Measurements from ENCODE around the gene ADRM1.

ADRM1 gene

GRCh38 chr20:62296724-62297448 lies 5.9 kb upstream of the ADRM1 start:
- Histone ChIP-seq H3K27me3 (ENCODE audit: control insufficient read depth in 2 of 2, insufficient read depth in 2 of 2, low read length in 2 of 2) (no peaks in the 10 kb centered on the region), H3K9me3 (ENCODE audit: control insufficient read depth in 2 of 2, low read length in 2 of 2) (no peaks in the 10 kb centered on the region), H3K36me3 (ENCODE audit: control insufficient read depth in 2 of 2, insufficient read depth in 2 of 2, low read length in 2 of 2) (peaks cover 22 to 43% of the 10 kb centered on the region in 2 donors), H3K9ac (ENCODE audit: low read depth in 1 of 2, low read length in 2 of 2) (no peak overlapping the region), H3K4me3 (ENCODE audit: low read length in 2 of 2) (no peak overlapping the region), H3K4me1 (ENCODE audit: control insufficient read depth in 2 of 2, insufficient read depth in 2 of 2, low read length in 2 of 2) (no peaks in the 10 kb centered on the region), H3K27ac (ENCODE audit: low read depth in 2 of 2, low read length in 2 of 2) (no peak overlapping the region)

DNA sequence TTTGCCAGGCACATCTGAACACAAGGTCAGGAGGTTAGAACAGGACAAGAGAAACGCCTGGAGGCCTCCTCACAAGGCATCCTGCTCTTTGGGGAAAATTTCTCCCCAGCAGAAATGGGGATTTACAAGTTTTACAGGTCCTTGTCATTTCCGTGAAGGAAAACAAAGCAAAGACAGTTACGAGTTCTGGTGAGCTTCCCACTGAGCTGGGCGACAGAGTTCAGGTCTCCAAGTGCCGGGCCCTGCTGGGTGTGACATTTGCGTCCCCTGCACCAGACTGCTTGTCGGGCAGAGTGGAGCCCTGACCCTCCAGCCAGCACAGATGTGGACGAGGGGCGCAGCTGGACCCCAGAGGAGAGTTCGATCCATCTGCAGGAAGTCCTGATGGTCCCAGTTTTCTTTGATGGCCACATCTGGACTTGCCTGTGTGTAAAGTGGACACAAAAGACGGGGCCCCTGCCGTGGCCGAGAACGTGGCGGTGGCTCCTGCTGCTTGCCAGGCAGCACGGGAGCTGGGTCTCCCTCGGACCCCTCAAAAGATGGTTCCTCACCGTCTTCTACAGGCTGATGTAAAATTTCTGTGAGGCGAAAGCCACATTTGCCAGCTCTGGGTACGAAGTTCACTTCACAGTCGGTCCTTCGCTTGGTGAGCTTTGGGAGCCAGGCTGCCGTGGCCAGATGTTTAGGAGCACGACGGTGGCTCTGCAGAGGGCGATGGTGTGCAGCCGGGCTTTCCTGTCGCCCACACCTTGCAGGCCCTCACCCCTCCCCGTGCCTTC lies 5.2 kb upstream of the ADRM1 start:
- no peak overlapping the region for H3K4me3 ChIP-seq (ENCODE audit: low read length in 2 of 2)
- H3K9ac ChIP-seq (ENCODE audit: low read depth in 1 of 2, low read length in 2 of 2), result no peak overlapping the region
- H3K27ac ChIP-seq (ENCODE audit: low read depth in 2 of 2, low read length in 2 of 2), result no peak overlapping the region
- H3K36me3 ChIP-seq (ENCODE audit: control insufficient read depth in 2 of 2, insufficient read depth in 2 of 2, low read length in 2 of 2), result peaks cover 22 to 38% of the 10 kb centered on the region in 2 donors
- H3K27me3 ChIP-seq (ENCODE audit: control insufficient read depth in 2 of 2, insufficient read depth in 2 of 2, low read length in 2 of 2), result no peaks in the 10 kb centered on the region
- H3K9me3 ChIP-seq (ENCODE audit: control insufficient read depth in 2 of 2, low read length in 2 of 2), result no peaks in the 10 kb centered on the region
- no peaks in the 10 kb centered on the region for H3K4me1 ChIP-seq (ENCODE audit: control insufficient read depth in 2 of 2, insufficient read depth in 2 of 2, low read length in 2 of 2)

DNA sequence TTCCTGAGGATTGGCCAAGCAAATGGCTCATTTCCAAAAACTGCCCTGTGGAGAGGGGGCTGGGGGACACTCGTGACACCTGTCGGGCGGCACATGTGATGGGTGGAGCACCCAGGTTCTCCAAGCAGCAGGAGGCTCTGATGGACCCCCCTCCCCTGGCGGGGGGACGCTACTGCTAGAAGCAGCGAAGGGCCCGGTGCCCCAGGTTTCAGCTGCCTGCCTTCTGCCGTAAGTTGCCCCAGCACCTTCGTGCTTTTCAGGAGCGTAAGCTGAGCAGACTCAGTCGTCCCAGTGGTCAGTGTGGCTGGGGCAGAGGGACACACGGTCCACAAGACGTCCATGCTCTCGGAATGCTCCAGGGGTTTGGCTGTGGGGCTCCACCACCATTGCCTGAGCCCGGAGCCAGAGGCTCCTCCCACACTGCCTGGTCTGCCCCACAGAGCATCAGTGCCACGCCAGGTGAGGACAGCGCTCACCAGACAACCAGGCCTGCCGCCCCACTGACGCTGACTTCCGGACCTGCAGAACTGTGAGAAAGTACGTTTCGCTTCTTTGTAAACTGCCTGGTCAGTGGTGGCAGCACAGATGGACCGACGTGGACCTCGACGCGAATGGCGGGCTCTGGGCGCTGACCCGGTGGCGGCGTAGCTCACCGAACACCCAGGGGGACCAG lies 4.1 kb upstream of the ADRM1 start:
- no peak overlapping the region for H3K27ac ChIP-seq (ENCODE audit: low read depth in 2 of 2, low read length in 2 of 2)
- H3K27me3 ChIP-seq (ENCODE audit: control insufficient read depth in 2 of 2, insufficient read depth in 2 of 2, low read length in 2 of 2), result no peaks in the 10 kb centered on the region
- peaks cover 22 to 32% of the 10 kb centered on the region in 2 donors for H3K36me3 ChIP-seq (ENCODE audit: control insufficient read depth in 2 of 2, insufficient read depth in 2 of 2, low read length in 2 of 2)
- peaks cover 1 to 3% of the 10 kb centered on the region in 2 donors for H3K4me1 ChIP-seq (ENCODE audit: control insufficient read depth in 2 of 2, insufficient read depth in 2 of 2, low read length in 2 of 2)
- no peaks in the 10 kb centered on the region for H3K9me3 ChIP-seq (ENCODE audit: control insufficient read depth in 2 of 2, low read length in 2 of 2)
- H3K4me3 ChIP-seq (ENCODE audit: low read length in 2 of 2), result no peak overlapping the region
- H3K9ac ChIP-seq (ENCODE audit: low read depth in 1 of 2, low read length in 2 of 2), result no peak overlapping the region

GRCh38 chr20:62299666-62300236 lies 3.0 kb upstream of the ADRM1 start:
- Histone ChIP-seq H3K9me3 (ENCODE audit: control insufficient read depth in 2 of 2, low read length in 2 of 2) (no peaks in the 10 kb centered on the region), H3K27me3 (ENCODE audit: control insufficient read depth in 2 of 2, insufficient read depth in 2 of 2, low read length in 2 of 2) (no peaks in the 10 kb centered on the region), H3K9ac (ENCODE audit: low read depth in 1 of 2, low read length in 2 of 2) (no peak overlapping the region), H3K36me3 (ENCODE audit: control insufficient read depth in 2 of 2, insufficient read depth in 2 of 2, low read length in 2 of 2) (peaks cover 17 to 28% of the 10 kb centered on the region in 2 donors), H3K4me3 (ENCODE audit: low read length in 2 of 2) (no peak overlapping the region), H3K4me1 (ENCODE audit: control insufficient read depth in 2 of 2, insufficient read depth in 2 of 2, low read length in 2 of 2) (peaks cover 12 to 14% of the 10 kb centered on the region in 2 donors), H3K27ac (ENCODE audit: low read depth in 2 of 2, low read length in 2 of 2) (no peak overlapping the region)

- H3K4me1 ChIP-seq (ENCODE audit: control insufficient read depth in 2 of 2, insufficient read depth in 2 of 2, low read length in 2 of 2), result peaks cover 17 to 19% of the 10 kb centered on the region in 2 donors
- H3K27me3 ChIP-seq (ENCODE audit: control insufficient read depth in 2 of 2, insufficient read depth in 2 of 2, low read length in 2 of 2), result no peaks in the 10 kb centered on the region
- peaks cover 16 to 30% of the 10 kb centered on the region in 2 donors for H3K36me3 ChIP-seq (ENCODE audit: control insufficient read depth in 2 of 2, insufficient read depth in 2 of 2, low read length in 2 of 2)
- no peaks in the 10 kb centered on the region for H3K9me3 ChIP-seq (ENCODE audit: control insufficient read depth in 2 of 2, low read length in 2 of 2)
- no peak overlapping the region for H3K4me3 ChIP-seq (ENCODE audit: low read length in 2 of 2)
- no peak overlapping the region for H3K9ac ChIP-seq (ENCODE audit: low read depth in 1 of 2, low read length in 2 of 2)
- no peak overlapping the region for H3K27ac ChIP-seq (ENCODE audit: low read depth in 2 of 2, low read length in 2 of 2)
Observed at GRCh38 chr20:62300319-62300718, 2.5 kb upstream of the ADRM1 start.

DNA sequence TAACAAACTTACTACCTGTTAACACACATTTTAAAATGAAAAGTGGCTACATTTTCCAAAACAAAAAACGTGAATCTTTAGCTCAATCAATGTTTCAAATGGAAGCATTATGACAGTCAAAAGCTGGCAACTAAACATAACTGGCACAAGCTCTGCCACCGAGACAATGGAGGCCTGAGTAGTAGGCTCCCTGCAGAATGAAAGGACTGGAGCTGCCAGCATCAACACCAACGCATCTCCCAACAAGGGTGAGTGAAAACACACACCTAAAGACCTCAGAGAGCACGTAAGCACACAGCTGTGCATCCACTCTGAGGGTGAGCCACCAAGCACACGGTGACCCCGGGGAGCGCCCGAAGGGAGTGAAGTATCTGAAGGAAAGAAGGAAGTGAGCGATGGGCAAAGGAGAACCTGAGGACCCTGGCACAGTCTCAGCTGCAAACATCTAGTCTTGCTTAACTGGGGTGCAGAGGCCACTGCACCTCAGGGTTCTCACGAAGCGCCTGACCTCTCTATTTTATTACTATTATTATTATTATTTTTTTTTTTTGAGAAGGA lies 1.6 kb upstream of the ADRM1 start:
- H3K27ac ChIP-seq (ENCODE audit: low read depth in 2 of 2, low read length in 2 of 2), result no peak overlapping the region
- H3K27me3 ChIP-seq (ENCODE audit: control insufficient read depth in 2 of 2, insufficient read depth in 2 of 2, low read length in 2 of 2), result no peaks in the 10 kb centered on the region
- H3K4me3 ChIP-seq (ENCODE audit: low read length in 2 of 2), result no peak overlapping the region
- H3K36me3 ChIP-seq (ENCODE audit: control insufficient read depth in 2 of 2, insufficient read depth in 2 of 2, low read length in 2 of 2), result peaks cover 15 to 29% of the 10 kb centered on the region in 2 donors
- no peak overlapping the region for H3K9ac ChIP-seq (ENCODE audit: low read depth in 1 of 2, low read length in 2 of 2)
- H3K9me3 ChIP-seq (ENCODE audit: control insufficient read depth in 2 of 2, low read length in 2 of 2), result no peaks in the 10 kb centered on the region
- peaks cover 17 to 22% of the 10 kb centered on the region in 2 donors for H3K4me1 ChIP-seq (ENCODE audit: control insufficient read depth in 2 of 2, insufficient read depth in 2 of 2, low read length in 2 of 2)

DNA sequence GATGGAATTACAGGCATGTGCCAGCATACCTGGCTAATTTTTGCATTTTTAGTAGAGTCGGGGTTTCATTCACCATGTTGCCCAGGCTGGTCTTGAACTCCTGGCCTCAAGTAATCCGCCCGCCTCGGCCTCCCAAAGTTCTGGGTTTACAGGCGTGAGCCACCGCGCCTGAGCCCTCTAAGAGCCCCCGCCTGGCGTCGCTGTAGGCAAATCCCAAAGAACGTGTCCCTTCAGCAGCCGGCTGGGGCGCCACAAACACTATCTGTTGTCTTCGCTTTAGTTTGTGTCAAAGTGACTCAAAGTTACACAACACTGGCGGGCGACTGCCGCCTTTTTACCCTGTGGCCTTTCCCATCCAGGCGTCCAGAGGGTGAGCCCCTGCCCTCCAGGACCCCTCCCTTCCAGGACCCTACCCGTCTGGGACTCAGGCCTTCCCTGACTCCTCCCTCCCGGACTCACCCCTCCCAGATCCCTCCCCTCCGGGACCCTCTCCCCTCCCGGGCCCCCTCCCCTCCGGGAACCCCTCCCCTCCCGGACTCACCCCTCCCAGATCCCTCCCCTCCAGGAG lies 940 bp upstream of the ADRM1 start:
- Histone ChIP-seq H3K9me3 (ENCODE audit: control insufficient read depth in 2 of 2, low read length in 2 of 2) (no peaks in the 10 kb centered on the region), H3K9ac (ENCODE audit: low read depth in 1 of 2, low read length in 2 of 2) (peak overlapping the region; percentile 79 to 97), H3K4me3 (ENCODE audit: low read length in 2 of 2) (peak overlapping the region; percentile 82 to 84), H3K27ac (ENCODE audit: low read depth in 2 of 2, low read length in 2 of 2) (peak overlapping the region; percentile 99), H3K27me3 (ENCODE audit: control insufficient read depth in 2 of 2, insufficient read depth in 2 of 2, low read length in 2 of 2) (no peaks in the 10 kb centered on the region), H3K36me3 (ENCODE audit: control insufficient read depth in 2 of 2, insufficient read depth in 2 of 2, low read length in 2 of 2) (peaks cover 18 to 26% of the 10 kb centered on the region in 2 donors), H3K4me1 (ENCODE audit: control insufficient read depth in 2 of 2, insufficient read depth in 2 of 2, low read length in 2 of 2) (peaks cover 17 to 22% of the 10 kb centered on the region in 2 donors)

GRCh38 chr20:62303062-62303339 lies 204 bp downstream of the ADRM1 start:
- Histone ChIP-seq H3K9ac (ENCODE audit: low read depth in 1 of 2, low read length in 2 of 2) (peak overlapping the region; percentile 77 to 80), H3K36me3 (ENCODE audit: control insufficient read depth in 2 of 2, insufficient read depth in 2 of 2, low read length in 2 of 2) (peaks cover 27 to 33% of the 10 kb centered on the region in 2 donors)

DNA sequence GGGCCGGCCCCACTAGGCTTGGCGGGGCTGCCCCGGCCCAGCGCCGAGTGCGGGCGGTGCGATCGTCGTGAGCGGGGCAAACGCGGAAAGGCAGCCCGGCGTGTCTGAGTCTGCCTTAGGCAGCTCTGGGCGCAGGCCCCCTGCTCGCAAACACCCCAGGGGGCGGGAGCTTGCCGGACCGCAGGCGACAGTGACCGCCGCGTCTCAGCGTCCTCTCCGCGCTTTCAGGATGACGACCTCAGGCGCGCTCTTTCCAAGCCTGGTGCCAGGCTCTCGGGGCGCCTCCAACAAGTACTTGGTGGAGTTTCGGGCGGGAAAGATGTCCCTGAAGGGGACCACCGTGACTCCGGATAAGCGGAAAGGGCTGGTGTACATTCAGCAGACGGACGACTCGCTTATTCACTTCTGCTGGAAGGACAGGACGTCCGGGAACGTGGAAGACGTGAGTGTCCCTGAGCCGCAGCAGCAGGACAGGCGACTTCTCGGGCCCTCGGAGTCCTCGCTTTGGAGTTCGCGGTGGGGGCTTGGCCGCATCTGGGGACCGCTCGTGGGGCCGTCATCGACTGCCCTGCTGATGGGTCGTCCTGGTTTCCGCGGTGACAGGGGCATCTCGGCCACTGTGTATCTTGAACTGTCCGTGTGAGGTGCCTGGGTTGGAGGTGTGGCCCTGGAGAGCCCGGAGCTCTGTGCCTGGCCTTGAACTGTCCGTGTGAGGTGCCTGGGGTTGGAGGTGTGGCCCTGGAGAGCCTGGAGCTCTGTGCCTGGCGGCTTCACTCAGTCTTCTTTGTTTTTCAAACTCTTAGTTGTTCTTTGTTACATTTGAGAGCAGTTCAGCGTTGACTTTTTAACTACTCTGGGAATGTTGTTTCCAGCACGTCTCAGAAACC lies 786 bp downstream of the ADRM1 start:
- Histone ChIP-seq H3K9ac (ENCODE audit: low read depth in 1 of 2, low read length in 2 of 2) (peak overlapping the region; percentile 77 to 80), H3K36me3 (ENCODE audit: control insufficient read depth in 2 of 2, insufficient read depth in 2 of 2, low read length in 2 of 2) (peaks cover 33 to 36% of the 10 kb centered on the region in 2 donors), H3K9me3 (ENCODE audit: control insufficient read depth in 2 of 2, low read length in 2 of 2) (no peaks in the 10 kb centered on the region), H3K27me3 (ENCODE audit: control insufficient read depth in 2 of 2, insufficient read depth in 2 of 2, low read length in 2 of 2) (no peaks in the 10 kb centered on the region), H3K4me3 (ENCODE audit: low read length in 2 of 2) (peak overlapping the region; percentile 88 to 91), H3K27ac (ENCODE audit: low read depth in 2 of 2, low read length in 2 of 2) (peak overlapping the region; percentile 59 to 99), H3K4me1 (ENCODE audit: control insufficient read depth in 2 of 2, insufficient read depth in 2 of 2, low read length in 2 of 2) (peaks cover 17 to 22% of the 10 kb centered on the region in 2 donors)

More at GRCh38 chr20:62303062-62303339, 204 bp downstream of the ADRM1 start:
- Histone ChIP-seq H3K4me1 (ENCODE audit: control insufficient read depth in 2 of 2, insufficient read depth in 2 of 2, low read length in 2 of 2) (peaks cover 17 to 22% of the 10 kb centered on the region in 2 donors), H3K4me3 (ENCODE audit: low read length in 2 of 2) (peak overlapping the region; percentile 88 to 91), H3K9me3 (ENCODE audit: control insufficient read depth in 2 of 2, low read length in 2 of 2) (no peaks in the 10 kb centered on the region), H3K27ac (ENCODE audit: low read depth in 2 of 2, low read length in 2 of 2) (peak overlapping the region; percentile 59 to 99), H3K27me3 (ENCODE audit: control insufficient read depth in 2 of 2, insufficient read depth in 2 of 2, low read length in 2 of 2) (no peaks in the 10 kb centered on the region)

Data from mucosa of rectum (tissue), 2 donors.